Left forelimb (tissue), 1 donor: ENCODE measurements around the gene ECM1.
A peak's percentile ranks its signal among the peaks of the same experiment; 100 is the strongest.

Source experiments
- DNase-seq: peaks from one replicate; pipeline ENCODE4 v3.0.0-alpha.2; 2018; ENCODE audit warnings: low spot score

ECM1 gene

GRCh38 chr1:150512846-150513245 lies 4.9 kb downstream of the ECM1 start:
- DNase-seq = no peak

- DNase-seq = no peak
Observed at GRCh38 chr1:150513351-150513791, 5.5 kb downstream of the ECM1 start.

- DNase-seq = no peak
Observed at GRCh38 chr1:150514260-150514659, 6.4 kb downstream of the ECM1 start.

- DNase-seq = no peak
Observed at GRCh38 chr1:150514913-150515327, 7.0 kb downstream of the ECM1 start.

GRCh38 chr1:150515328-150516049 lies 7.6 kb downstream of the ECM1 start, which contains the start of gene FALEC:
Gene FALEC, plus strand, starts transcription at chr1:150515752.
- peak; percentile 96 for DNase-seq

GRCh38 chr1:150516050-150516591 lies 8.2 kb downstream of the ECM1 start:
- DNase-seq = no peak

GRCh38 chr1:150516616-150517015 lies 8.7 kb downstream of the ECM1 start:
- no peak for DNase-seq

GRCh38 chr1:150521196-150521968 lies 13.5 kb downstream of the ECM1 start:
- DNase-seq = no peak

- no peak for DNase-seq
Observed at GRCh38 chr1:150525348-150525747, 17.4 kb downstream of the ECM1 start.

- no peak for DNase-seq
Observed at GRCh38 chr1:150528196-150528595, 20.3 kb downstream of the ECM1 start.

GRCh38 chr1:150529017-150529416 lies 21.1 kb downstream of the ECM1 start:
- DNase-seq = no peak

GRCh38 chr1:150530491-150531159 lies 22.7 kb downstream of the ECM1 start:
- DNase-seq = no peak

GRCh38 chr1:150532860-150533259 lies 25.0 kb downstream of the ECM1 start:
- DNase-seq = no peak

- no peak for DNase-seq
Observed at GRCh38 chr1:150534002-150534401, 26.1 kb downstream of the ECM1 start.

GRCh38 chr1:150535511-150536287 lies 27.8 kb downstream of the ECM1 start:
- DNase-seq = no peak

- no peak for DNase-seq
Observed at GRCh38 chr1:150536836-150537731, 29.2 kb downstream of the ECM1 start.

GRCh38 chr1:150537732-150538684 lies 30.1 kb downstream of the ECM1 start:
- no peak for DNase-seq

- DNase-seq = no peak
Observed at GRCh38 chr1:150543500-150544143, 35.7 kb downstream of the ECM1 start.

- no peak for DNase-seq
Observed at GRCh38 chr1:150544204-150544603, 36.3 kb downstream of the ECM1 start.
